ENCODE measurements around the gene CADM1. TPM values are rescaled to one million over a fixed set of nuclear protein-coding genes. Genes with fewer than 3 reads are reported as not detected.

CADM1 gene
- total RNA-seq, 1 experiment from 2014 or later, result 534 TPM

GRCh38 chr11:115199481-115200069, 304.6 kb downstream of the CADM1 start:
- ChIA-PET POLR2A (no interaction called here), CTCF (no interaction called here)
- intact Hi-C loops (cut with micrococcal nuclease; ENCODE audit: unreplicated experiment), result no loop called here
- H3K27ac Mint-ChIP-seq (ENCODE audit: unreplicated experiment), result no peak overlapping the region
- peaks cover 2% of the 10 kb centered on the region for H3K4me1 Mint-ChIP-seq (ENCODE audit: low read depth, unreplicated experiment)
- Histone ChIP-seq H3K27me3 (replicated peaks; ENCODE audit: control insufficient read depth, insufficient read depth, low read length) (no peaks in the 10 kb centered on the region), H3K4me1 (no peaks in the 10 kb centered on the region), H3K9me3 (no peaks in the 10 kb centered on the region), H3K36me3 (ENCODE audit: control insufficient read depth, insufficient read depth, low read length) (no peaks in the 10 kb centered on the region), H3K4me3 (ENCODE audit: low read depth, low read length) (no peak overlapping the region)
- BruUV-seq (replicated peaks), result no TSS peak
- no peaks in the 10 kb centered on the region for H3K27me3 Mint-ChIP-seq (ENCODE audit: insufficient read depth, unreplicated experiment)
- peaks cover 49% of the 10 kb centered on the region for H3K36me3 Mint-ChIP-seq (ENCODE audit: insufficient read depth, unreplicated experiment)
- no peak for DNase-seq
- H3K4me3 Mint-ChIP-seq (ENCODE audit: unreplicated experiment), result no peak overlapping the region
- H3K9me3 Mint-ChIP-seq (ENCODE audit: unreplicated experiment), result no peaks in the 10 kb centered on the region
- no peak for TF ChIP-seq CTCF (IDR thresholded peaks at IDR 0.05; ENCODE audit: insufficient read depth in 1 of 2, low read depth in 1 of 2, low read length in 1 of 2, severe bottlenecking in 1 of 2, unreplicated experiment in 1 of 2)

GRCh38 chr11:115198321-115198741, 305.9 kb downstream of the CADM1 start:
- Mint-ChIP-seq H3K4me1 (ENCODE audit: low read depth, unreplicated experiment) (peaks cover 12% of the 10 kb centered on the region), H3K36me3 (ENCODE audit: insufficient read depth, unreplicated experiment) (peaks cover 52% of the 10 kb centered on the region), H3K4me3 (ENCODE audit: unreplicated experiment) (no peak overlapping the region), H3K27me3 (ENCODE audit: insufficient read depth, unreplicated experiment) (no peaks in the 10 kb centered on the region), H3K27ac (ENCODE audit: unreplicated experiment) (no peak overlapping the region), H3K9me3 (ENCODE audit: unreplicated experiment) (no peaks in the 10 kb centered on the region)
- Histone ChIP-seq H3K36me3 (ENCODE audit: control insufficient read depth, insufficient read depth, low read length) (no peaks in the 10 kb centered on the region), H3K9me3 (no peaks in the 10 kb centered on the region), H3K27me3 (replicated peaks; ENCODE audit: control insufficient read depth, insufficient read depth, low read length) (no peaks in the 10 kb centered on the region), H3K4me3 (ENCODE audit: low read depth, low read length) (no peak overlapping the region), H3K4me1 (no peaks in the 10 kb centered on the region)
- TF ChIP-seq CTCF (IDR thresholded peaks at IDR 0.05; ENCODE audit: insufficient read depth in 1 of 2, low read depth in 1 of 2, low read length in 1 of 2, severe bottlenecking in 1 of 2, unreplicated experiment in 1 of 2), result no peak
- no peak for DNase-seq
- ChIA-PET POLR2A (no interaction called here), CTCF (no interaction called here)
- intact Hi-C loops (cut with micrococcal nuclease; ENCODE audit: unreplicated experiment), result no loop called here
- BruUV-seq (replicated peaks), result no TSS peak

GRCh38 chr11:115197433-115197832, 306.8 kb downstream of the CADM1 start:
- H3K27ac Mint-ChIP-seq (ENCODE audit: unreplicated experiment), result no peak overlapping the region
- intact Hi-C loops (cut with micrococcal nuclease; ENCODE audit: unreplicated experiment), result no loop called here
- H3K27me3 ChIP-seq (replicated peaks; ENCODE audit: control insufficient read depth, insufficient read depth, low read length), result no peaks in the 10 kb centered on the region
- H3K36me3 Mint-ChIP-seq (ENCODE audit: insufficient read depth, unreplicated experiment), result peaks cover 44% of the 10 kb centered on the region
- CTCF ChIA-PET, result no interaction called here
- no peaks in the 10 kb centered on the region for H3K36me3 ChIP-seq (ENCODE audit: control insufficient read depth, insufficient read depth, low read length)
- no TSS peak for BruUV-seq (replicated peaks)
- no peak for TF ChIP-seq CTCF (IDR thresholded peaks at IDR 0.05; ENCODE audit: insufficient read depth in 1 of 2, low read depth in 1 of 2, low read length in 1 of 2, severe bottlenecking in 1 of 2, unreplicated experiment in 1 of 2)
- H3K9me3 ChIP-seq, result no peaks in the 10 kb centered on the region
- peaks cover 12% of the 10 kb centered on the region for H3K4me1 Mint-ChIP-seq (ENCODE audit: low read depth, unreplicated experiment)
- H3K4me3 ChIP-seq (ENCODE audit: low read depth, low read length), result no peak overlapping the region
- no peaks in the 10 kb centered on the region for H3K9me3 Mint-ChIP-seq (ENCODE audit: unreplicated experiment)
- POLR2A ChIA-PET, result no interaction called here
- H3K4me1 ChIP-seq, result no peaks in the 10 kb centered on the region
- no peak for DNase-seq
- H3K27me3 Mint-ChIP-seq (ENCODE audit: insufficient read depth, unreplicated experiment), result no peaks in the 10 kb centered on the region
- no peak overlapping the region for H3K4me3 Mint-ChIP-seq (ENCODE audit: unreplicated experiment)

Measured in Caco-2 (cell line).